HG03558 (cell line): ENCODE measurements around the gene PPARD.
A peak's percentile ranks its signal among the peaks of the same experiment; 100 is the strongest.
"Not testable (repeated sequence)": the region's sequence is repeated elsewhere in the genome, so short reads cannot be mapped to it uniquely, and the experiment has no call there.

Experiments used
- ATAC-seq: cut with Tn5 transposase; IDR thresholded peaks from one replicate; pipeline ENCODE4 v1.9.1; 2021; ENCODE audit warnings: moderate number of reproducible peaks; ENCODE audit not compliant: unreplicated experiment; ENCODE audit errors: extremely low read depth

Gene PPARD

GRCh38 chr6:35432291-35432690, 89.9 kb downstream of the PPARD start:
- ATAC-seq = no peak

GRCh38 chr6:35432702-35433101, 90.3 kb downstream of the PPARD start:
- not testable (repeated sequence) for ATAC-seq

- ATAC-seq = no peak
Measured at GRCh38 chr6:35435074-35435837, 92.9 kb downstream of the PPARD start.

- no peak for ATAC-seq
Measured at GRCh38 chr6:35436071-35436857, 93.9 kb downstream of the PPARD start.

GRCh38 chr6:35438378-35439065, 96.2 kb downstream of the PPARD start:
- ATAC-seq = not testable (repeated sequence)

GRCh38 chr6:35439308-35439707, 97.0 kb downstream of the PPARD start:
- no peak for ATAC-seq

- ATAC-seq = no peak
Measured at GRCh38 chr6:35441205-35441604, 98.8 kb downstream of the PPARD start.

GRCh38 chr6:35441642-35442041, 99.3 kb downstream of the PPARD start:
- no peak for ATAC-seq

- ATAC-seq = no peak
Measured at GRCh38 chr6:35442693-35443092, 100.3 kb downstream of the PPARD start.

- ATAC-seq = no peak
Measured at GRCh38 chr6:35443341-35444030, 101.1 kb downstream of the PPARD start.

GRCh38 chr6:35445691-35446090, 103.3 kb downstream of the PPARD start:
- ATAC-seq = no peak

- no peak for ATAC-seq
Measured at GRCh38 chr6:35448191-35448590, 105.8 kb downstream of the PPARD start.

GRCh38 chr6:35449287-35449881, 107.0 kb downstream of the PPARD start:
- ATAC-seq = no peak

- ATAC-seq = no peak
Measured at GRCh38 chr6:35451354-35452182, 109.2 kb downstream of the PPARD start.

- peak; percentile 76 for ATAC-seq
Measured at GRCh38 chr6:35452183-35453090, 110.1 kb downstream of the PPARD start, which contains the start of gene FANCE. FANCE (plus strand) TSS chr6:35452338; CDS start chr6:35452546, 208 bp downstream.

- no peak for ATAC-seq
Measured at GRCh38 chr6:35453236-35453635, 110.9 kb downstream of the PPARD start.

- ATAC-seq = no peak
Measured at GRCh38 chr6:35454391-35455110, 112.2 kb downstream of the PPARD start.
